ENCODE data around the gene ZNF800. TPM values are rescaled to one million over a fixed set of nuclear protein-coding genes. Genes with fewer than 3 reads are reported as not detected.

The ZNF800 gene
- total RNA-seq, 4 donors from 2014 or later = 31.7 to 60.7 (median 41.5) TPM

GRCh38 chr7:127365957-127366315, 26.6 kb downstream of the ZNF800 start:
- WGBS, 2 donors (ENCODE audit: low coverage in 1 of 2) = 84 to 91% methylated on average over 2 of the region's 2 CpGs
- H3K4me1 ChIP-seq = peaks cover 0 to 3% (median 0%) of the 10 kb centered on the region in 4 donors
- DNase-seq = no peak

GRCh38 chr7:127365164-127365956, 27.1 kb downstream of the ZNF800 start:
- intact Hi-C loops (cut with DNase I; ENCODE audit: low total_unique reads) (no loop called here), in situ Hi-C loops (cut with MboI; ENCODE audit: low pct_ligation_motif_present in 1 of 4, low pct_unique_long_range_greater_than_20kb in 1 of 4, low sequenced_read_pairs in 3 of 4) (no loop called here)
- TF ChIP-seq POLR2A (IDR thresholded peaks at IDR 0.05) (no peak), CTCF (IDR thresholded peaks at IDR 0.05) (no peak), EP300 (IDR thresholded peaks at IDR 0.05; ENCODE audit: low read depth) (no peak), POLR2AphosphoS5 (IDR thresholded peaks at IDR 0.05) (no peak)
- no peaks in the 10 kb centered on the region for H3K9me3 ChIP-seq
- 50 to 51% methylated on average over 5 of the region's 5 CpGs for WGBS, 2 donors (ENCODE audit: low coverage in 1 of 2)
- H3K27me3 ChIP-seq = no peaks in the 10 kb centered on the region
- peaks cover 0 to 3% (median 0%) of the 10 kb centered on the region in 4 donors for H3K4me1 ChIP-seq
- H3K27ac ChIP-seq = no peak overlapping the region
- no peak for DNase-seq
- peaks cover 0 to 25% (median 9%) of the 10 kb centered on the region in 4 donors for H3K36me3 ChIP-seq
- no peak overlapping the region for H3K4me3 ChIP-seq

More at GRCh38 chr7:127365957-127366315, 26.6 kb downstream of the ZNF800 start:
- in situ Hi-C loops (cut with MboI; ENCODE audit: low pct_ligation_motif_present in 1 of 4, low pct_unique_long_range_greater_than_20kb in 1 of 4, low sequenced_read_pairs in 3 of 4) = no loop called here
- intact Hi-C loops (cut with DNase I; ENCODE audit: low total_unique reads) = no loop called here
- no peaks in the 10 kb centered on the region for H3K27me3 ChIP-seq
- H3K36me3 ChIP-seq = peaks cover 0 to 27% (median 8%) of the 10 kb centered on the region in 4 donors
- TF ChIP-seq EP300 (IDR thresholded peaks at IDR 0.05; ENCODE audit: low read depth) = no peak
- TF ChIP-seq CTCF (IDR thresholded peaks at IDR 0.05) = no peak
- no peak for TF ChIP-seq POLR2AphosphoS5 (IDR thresholded peaks at IDR 0.05)
- no peak for TF ChIP-seq POLR2A (IDR thresholded peaks at IDR 0.05)
- no peak overlapping the region for H3K4me3 ChIP-seq
- no peaks in the 10 kb centered on the region for H3K9me3 ChIP-seq
- H3K27ac ChIP-seq = no peak overlapping the region

GRCh38 chr7:127362364-127363027, 30.0 kb downstream of the ZNF800 start:
- in situ Hi-C loops (cut with MboI; ENCODE audit: low pct_ligation_motif_present in 1 of 4, low pct_unique_long_range_greater_than_20kb in 1 of 4, low sequenced_read_pairs in 3 of 4) = no loop called here
- no peak for DNase-seq
- Histone ChIP-seq H3K9me3 (no peaks in the 10 kb centered on the region), H3K36me3 (peaks cover 0 to 17% (median 6%) of the 10 kb centered on the region in 4 donors), H3K4me1 (peaks cover 0 to 3% (median 0%) of the 10 kb centered on the region in 4 donors), H3K4me3 (no peak overlapping the region), H3K27me3 (no peaks in the 10 kb centered on the region), H3K27ac (no peak overlapping the region)
- TF ChIP-seq CTCF (IDR thresholded peaks at IDR 0.05) (no peak), POLR2AphosphoS5 (IDR thresholded peaks at IDR 0.05) (no peak), POLR2A (IDR thresholded peaks at IDR 0.05) (no peak), EP300 (IDR thresholded peaks at IDR 0.05; ENCODE audit: low read depth) (no peak)
- intact Hi-C loops (cut with DNase I; ENCODE audit: low total_unique reads) = no loop called here
- WGBS, 2 donors (ENCODE audit: low coverage in 1 of 2) = 81 to 82% methylated on average over 4 of the region's 4 CpGs

GRCh38 chr7:127361736-127362135, 30.8 kb downstream of the ZNF800 start:
- Histone ChIP-seq H3K27ac (no peak overlapping the region), H3K4me1 (peaks cover 0 to 3% (median 0%) of the 10 kb centered on the region in 4 donors), H3K9me3 (no peaks in the 10 kb centered on the region), H3K27me3 (no peaks in the 10 kb centered on the region), H3K4me3 (no peak overlapping the region), H3K36me3 (peaks cover 0 to 17% (median 6%) of the 10 kb centered on the region in 4 donors)
- DNase-seq = no peak
- WGBS, 2 donors (ENCODE audit: low coverage in 1 of 2) = 78 to 89% methylated on average over 1 of the region's 1 CpG
- intact Hi-C loops (cut with DNase I; ENCODE audit: low total_unique reads) (no loop called here), in situ Hi-C loops (cut with MboI; ENCODE audit: low pct_ligation_motif_present in 1 of 4, low pct_unique_long_range_greater_than_20kb in 1 of 4, low sequenced_read_pairs in 3 of 4) (no loop called here)
- no peak for TF ChIP-seq POLR2AphosphoS5 (IDR thresholded peaks at IDR 0.05)
- TF ChIP-seq CTCF (IDR thresholded peaks at IDR 0.05) = no peak
- no peak for TF ChIP-seq POLR2A (IDR thresholded peaks at IDR 0.05)
- no peak for TF ChIP-seq EP300 (IDR thresholded peaks at IDR 0.05; ENCODE audit: low read depth)

Data from transverse colon (tissue), 4 donors.